GM03348 (cell line): ENCODE measurements around the gene MACROD2.
A peak's percentile ranks its signal among the peaks of the same experiment; 100 is the strongest.

ENCODE experiments used
- DNase-seq: peaks from one replicate; pipeline ENCODE4 v3.0.0; 2012; ENCODE audit warnings: low spot score

The MACROD2 gene

DNA sequence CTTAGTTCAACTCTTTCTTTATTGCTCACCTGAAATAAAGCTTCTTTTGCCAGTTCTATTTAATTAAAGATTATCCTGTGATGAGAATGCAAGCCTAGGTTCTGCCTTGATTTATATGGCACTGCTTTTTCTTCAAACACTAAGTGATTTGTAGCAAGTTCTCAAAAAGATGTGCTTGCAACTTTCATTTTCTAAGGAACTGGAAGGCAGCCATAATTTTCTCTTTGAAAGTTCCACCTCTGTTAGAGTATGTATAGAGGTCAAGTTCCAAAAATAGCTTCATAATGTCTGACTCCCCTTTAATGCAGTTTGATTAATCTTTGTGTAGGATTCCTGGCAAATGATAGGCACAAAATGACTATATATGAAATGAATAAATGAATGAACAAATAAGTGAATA lies 870.4 kb downstream of the MACROD2 start:
- no peak for DNase-seq

DNA sequence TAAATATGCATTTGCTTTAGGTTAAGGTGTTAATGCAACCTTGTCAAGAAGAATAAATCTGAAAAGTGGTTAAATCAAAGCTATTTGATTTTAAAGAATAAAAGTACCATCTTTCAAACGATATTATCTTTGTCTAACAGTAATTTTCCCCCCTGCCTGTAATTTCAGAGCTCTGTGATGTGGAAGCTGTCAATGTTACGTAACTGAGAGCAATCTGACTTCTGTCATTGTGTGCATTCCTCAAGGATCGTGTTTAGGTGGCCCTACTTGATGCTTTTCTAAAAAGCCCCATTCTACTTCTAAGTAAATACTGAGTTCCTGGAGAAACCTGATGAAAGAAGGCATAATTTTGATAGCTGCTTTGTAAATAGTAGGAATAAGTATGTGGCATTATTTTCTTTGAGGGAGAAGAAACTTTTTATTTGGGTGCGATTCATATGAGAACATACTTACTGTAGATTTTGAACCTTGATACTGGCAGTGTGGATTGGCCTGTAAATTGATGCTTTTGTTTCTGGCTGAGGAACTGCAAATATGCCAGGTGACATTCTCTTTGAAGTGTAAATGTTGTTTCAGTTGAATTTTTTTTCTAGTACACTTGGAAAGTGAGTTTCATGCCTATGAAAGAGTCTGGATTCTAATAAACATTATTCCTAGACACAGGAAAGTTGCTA lies 871.7 kb downstream of the MACROD2 start:
- no peak for DNase-seq

DNA sequence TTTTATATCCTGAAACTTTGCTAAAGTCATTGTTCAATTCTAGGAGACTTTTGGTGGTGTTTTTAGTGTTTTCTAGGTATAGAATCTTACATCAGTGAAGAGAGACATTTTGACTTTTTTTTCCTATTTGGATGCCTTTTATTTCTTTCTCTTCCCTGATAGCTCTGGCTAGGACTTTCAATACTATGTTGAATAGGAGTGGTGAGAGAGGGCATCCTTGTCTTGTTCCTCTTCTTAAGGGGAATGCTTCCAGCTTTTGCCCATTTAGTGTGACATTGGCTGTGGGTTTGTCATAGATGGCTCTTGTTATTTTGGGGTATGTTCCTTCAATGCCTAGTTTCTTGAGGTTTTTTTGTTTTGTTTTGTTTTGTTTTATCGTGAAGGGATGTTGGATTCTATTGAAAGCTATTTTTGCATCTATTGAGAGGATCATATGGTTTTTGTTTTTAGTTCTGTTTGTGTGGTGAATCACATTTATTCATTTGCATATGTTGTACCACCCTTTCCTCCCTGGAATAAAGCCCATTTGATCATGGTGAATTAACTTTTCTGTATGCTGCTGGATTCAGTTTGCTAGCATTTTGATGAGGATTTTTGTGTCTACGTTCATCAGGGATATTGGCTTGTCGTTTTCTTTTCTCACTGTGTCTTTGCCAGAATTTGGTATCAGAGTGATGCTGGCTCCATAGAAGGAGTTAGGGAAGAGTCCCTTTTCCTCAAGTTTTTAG lies 882.1 kb downstream of the MACROD2 start:
- no peak for DNase-seq

DNA sequence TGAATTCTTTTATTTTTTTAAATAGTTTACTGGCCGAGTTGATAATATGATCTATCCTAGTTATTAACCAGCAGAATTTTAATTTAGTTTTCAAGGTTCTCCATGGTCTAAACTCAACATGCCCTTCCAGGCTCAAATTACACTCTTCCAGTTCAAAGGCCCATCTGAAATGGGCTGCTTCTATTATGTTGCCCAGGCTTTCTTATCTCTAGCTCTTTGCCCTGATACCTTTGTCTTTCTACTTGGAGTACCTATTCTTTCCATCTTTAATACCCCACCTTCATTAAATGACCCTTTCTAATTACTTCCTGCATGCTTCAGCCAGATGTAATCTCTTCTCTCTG lies 883.3 kb downstream of the MACROD2 start:
- DNase-seq: no peak

DNA sequence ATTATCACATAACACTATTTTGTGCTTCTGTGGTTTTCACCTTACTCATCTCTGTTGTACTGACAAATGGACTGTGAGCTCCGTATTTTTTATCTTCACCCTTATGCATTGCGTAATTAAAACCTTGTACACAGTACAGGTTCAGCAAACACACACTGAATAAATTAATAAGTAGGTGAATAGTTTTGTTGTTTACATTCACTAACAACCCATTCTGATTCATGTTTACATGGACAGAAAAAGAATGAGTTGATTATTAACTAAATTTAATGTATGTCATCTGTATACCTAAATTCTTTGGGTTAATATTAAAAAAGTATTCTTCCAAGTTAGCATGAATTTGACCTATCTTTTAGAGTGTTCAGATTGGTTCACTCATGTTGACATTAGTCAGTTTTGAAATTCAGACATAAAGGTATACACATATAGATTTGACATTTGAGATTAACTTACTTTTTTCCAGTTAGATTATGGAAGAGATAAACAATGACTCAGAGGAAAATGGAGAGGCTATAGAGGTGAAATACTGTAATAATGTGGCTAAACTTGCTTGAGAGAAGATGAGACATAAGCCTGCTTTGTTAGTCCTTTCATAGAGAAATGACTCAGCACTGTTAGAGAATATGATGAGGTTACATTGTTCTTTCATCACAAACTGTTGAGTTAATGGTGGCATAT lies 883.8 kb downstream of the MACROD2 start:
- peak; percentile 41 for DNase-seq

DNA sequence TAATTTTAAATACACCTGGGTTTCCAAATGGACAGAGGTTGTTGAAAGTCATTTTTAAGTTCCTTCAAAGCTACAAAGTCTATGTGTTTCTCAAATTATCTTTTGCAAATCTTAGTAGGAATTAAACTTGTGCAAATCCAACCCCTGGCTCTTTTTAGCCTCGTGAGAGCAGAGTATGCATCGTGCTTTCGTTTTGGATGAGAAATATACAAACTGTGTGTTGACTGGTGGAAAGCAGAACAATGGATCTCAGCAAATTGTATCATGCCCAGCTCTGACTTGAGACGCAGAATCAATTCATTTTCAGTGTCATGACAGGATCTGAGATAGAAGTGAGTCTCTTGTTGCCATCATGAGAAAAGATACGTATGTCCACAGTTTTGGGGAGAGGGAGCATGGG lies 884.5 kb downstream of the MACROD2 start:
- no peak for DNase-seq

DNA sequence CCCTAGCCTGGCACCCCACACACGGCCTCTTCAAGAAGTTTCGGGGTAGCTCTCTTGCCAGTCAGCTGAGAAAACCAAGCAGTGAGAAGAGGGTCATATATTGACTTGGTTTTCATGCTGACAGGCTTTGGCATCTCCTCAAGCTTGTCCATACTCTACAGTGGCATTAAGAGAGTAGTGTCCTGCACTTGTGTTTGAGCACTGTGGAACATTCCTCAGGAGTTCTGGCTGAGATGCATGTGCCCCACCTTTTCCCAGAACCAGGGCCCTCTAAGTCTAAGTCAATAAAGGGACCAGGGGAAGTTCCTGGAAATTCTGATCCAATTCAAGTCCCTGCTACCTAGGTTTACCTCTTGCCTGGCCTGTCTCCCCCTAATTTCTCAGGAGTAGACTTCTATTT lies 886.2 kb downstream of the MACROD2 start:
- no peak for DNase-seq

DNA sequence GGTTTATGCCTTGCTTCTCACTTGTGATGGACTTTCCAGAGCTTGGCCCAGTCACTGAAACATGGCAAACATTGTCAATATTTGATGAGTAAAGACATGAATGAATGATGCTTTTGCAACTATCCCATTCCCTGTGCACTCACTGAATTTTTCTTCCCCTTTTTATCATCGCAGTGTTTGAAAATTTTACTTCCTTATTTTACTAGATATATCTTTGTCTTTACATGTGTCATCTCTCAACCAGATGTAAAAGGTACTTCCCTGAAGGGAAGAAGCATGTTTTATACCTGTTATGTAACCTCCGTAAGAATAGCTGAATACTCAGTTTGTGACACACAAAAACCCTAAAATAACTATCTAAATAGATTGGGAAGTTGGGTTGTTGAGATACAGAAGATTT lies 886.8 kb downstream of the MACROD2 start:
- no peak for DNase-seq

DNA sequence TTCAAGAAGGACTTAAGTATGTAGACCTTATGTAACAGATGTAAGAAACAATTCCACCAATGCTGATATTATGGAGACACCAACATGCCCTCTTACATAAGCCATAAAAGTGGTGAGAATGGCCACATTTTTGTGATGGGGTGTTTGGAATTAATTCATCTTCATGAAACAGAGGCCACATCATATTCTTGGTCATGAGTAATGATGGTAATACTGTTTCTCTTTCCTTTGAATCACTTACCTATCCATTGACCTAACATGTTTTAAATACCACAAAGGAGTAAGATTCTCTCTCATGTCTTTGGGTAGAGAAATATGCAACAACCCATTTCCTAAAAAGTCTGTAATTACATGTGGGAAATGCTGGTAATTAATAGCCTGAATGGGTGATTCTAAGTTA lies 887.5 kb downstream of the MACROD2 start:
- DNase-seq: no peak

DNA sequence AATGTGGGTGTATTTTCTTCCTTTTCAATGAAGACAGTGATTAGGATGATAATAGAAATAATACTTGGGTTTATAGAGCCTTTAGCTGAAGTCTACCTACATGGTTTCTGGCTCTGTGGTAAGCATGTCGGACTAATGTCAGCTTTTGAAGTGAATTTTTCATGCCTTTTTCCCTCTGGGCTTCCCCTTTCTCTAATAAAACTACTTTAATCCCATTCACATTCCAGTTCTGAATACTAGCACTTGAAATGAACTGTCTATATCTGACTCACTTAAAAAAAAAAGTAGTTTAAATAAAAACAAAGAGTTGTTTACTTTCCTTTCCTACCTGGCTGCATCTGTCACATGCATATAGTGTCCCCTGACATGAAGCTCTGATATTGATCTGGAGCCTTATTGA lies 888.0 kb downstream of the MACROD2 start:
- DNase-seq: no peak

DNA sequence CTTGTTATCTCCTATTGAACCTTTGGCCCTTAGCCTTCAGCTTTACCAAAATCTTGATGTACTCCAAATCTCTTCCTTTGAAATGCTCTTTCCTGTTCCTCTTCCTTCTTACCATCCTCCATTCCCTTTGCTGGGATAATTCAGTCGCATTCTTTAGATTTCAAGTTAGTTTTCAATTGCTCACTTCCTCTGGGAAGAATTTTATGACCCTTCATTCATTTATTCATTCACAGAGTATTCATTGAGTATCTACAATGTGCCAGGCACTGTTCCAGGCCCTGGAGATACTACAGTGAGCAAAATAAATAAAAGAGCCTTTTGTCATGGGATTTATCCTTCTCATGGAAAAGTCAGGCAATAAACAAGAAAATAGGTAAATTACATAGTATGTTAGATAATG lies 890.3 kb downstream of the MACROD2 start:
- DNase-seq: no peak

DNA sequence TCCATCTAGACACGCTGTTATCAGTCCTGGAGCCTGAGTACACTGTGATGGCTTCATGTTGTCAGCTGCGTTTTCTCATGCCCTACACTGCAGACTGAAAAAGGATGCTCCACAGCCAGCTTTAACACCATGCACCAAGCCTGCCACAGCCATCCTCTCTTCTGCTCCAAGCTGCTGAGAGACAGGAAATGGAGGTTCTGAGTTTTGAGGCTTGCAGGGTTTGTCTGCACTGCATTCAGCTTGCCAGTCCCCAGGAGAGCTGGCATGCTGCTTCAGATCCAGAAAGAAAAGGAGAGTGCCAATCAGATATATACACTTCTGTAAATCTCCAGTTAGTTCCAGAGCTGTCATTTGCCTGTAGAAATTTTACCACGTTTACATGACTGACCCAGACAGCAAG lies 892.8 kb downstream of the MACROD2 start:
- DNase-seq: no peak

DNA sequence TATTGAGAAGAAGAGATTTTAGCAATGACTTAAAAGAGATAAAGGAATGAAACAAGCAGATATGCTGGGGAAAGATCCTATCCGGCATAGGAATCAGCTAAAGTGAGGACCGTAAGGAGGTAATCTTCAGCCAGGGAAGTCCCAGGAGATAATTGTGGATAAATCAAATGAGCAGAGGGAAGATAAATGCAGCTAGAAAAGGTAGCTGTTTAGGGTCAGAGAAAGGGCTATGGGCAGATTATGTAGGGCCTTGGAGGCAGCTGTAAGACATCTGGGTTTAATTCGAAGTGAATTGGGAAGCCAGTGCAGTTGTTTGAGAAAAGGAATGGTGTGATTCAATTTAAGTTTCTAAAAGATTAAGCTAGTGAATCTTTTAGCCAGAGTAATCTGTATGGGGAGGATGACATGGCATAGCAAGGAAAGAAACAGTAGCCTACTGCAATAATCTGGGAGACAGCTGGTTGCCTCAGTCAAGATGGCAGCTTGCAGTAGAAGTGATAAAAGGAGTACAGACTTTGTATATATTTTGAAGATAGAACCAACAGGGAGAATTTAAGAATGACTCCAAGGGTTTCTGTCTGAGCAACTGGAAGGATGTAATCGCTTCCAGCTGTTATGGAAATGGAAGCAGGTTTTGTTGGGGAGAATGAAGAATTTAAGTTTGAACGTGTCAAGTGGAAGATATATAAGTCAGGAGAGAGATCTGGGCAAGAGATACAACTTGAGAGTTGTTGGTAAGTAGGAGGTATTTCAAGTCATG lies 894.4 kb downstream of the MACROD2 start:
- DNase-seq: no peak

DNA sequence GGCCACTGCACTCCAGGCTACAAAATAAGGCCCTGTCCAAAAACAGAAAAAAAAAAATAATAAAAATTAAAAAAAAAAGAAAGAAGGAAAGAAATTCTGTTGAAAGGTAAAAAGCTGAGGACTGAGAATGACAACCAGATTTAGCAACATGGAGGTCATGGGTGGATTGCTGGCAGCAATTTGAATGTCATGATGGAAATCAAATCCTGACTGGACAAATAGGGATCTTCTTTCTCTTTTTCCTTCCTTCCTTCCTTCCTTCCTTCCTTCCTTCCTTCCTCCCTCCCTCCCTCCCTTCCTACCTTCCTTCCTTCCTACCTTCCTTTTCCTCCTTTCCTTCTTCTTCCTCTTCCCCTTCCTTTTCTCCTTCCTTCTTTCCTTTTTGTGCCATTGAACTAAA lies 895.4 kb downstream of the MACROD2 start:
- no peak for DNase-seq

DNA sequence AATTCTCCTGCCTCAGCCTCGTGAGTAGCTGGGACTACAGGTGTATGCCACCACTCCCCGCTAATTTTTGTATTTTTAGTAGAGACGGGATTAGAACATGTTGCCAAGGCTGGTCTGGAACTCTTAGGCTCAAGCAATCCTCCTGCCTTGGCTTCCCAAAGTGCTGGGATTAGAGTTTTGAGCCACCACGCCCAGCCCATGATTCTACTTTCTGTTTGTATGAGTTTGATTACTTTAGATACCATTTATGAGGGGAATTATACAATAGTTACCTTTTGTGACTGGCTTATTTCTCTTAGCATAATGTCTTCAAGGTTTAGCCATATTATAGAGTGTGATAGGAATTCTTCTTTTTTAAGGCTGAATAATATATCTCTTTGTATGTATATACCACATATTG lies 897.5 kb downstream of the MACROD2 start:
- DNase-seq: no peak

DNA sequence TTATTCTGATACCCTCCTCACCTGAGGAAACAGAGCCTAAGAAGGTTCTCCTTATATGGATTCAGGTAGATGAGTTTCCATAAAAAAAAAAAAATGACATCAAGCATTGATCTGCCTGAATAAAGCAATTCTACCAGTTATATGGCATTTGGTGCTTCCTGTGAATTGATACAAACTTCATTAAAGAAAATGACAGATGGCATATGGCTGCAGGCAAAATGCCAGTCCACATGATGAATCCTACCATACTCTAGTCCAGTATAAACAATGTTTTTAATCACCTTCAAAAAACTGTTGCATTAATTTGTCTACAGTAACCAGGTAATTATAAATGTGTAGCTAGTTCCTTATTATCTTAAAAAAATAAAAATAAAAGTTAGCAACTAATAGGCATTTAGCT lies 901.3 kb downstream of the MACROD2 start:
- DNase-seq: no peak

DNA sequence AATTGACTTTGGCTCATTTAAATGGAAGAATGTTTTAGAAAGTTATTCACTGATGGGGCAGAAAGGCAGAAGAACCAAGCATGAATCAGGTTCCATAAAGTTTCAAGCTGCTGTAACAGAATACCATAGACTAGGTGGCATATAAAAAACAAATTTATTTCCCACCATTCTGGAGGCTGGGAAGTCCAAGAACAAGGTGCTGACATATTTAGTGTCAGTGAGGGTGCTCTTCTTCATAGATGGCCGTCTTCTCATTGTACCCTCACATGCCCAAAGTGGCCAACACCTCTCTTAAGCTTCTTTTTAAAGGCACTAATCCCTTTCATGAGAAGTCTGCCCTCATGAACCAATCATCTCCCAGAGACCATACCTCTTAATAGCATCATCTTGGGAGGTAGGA lies 902.3 kb downstream of the MACROD2 start:
- DNase-seq: no peak

DNA sequence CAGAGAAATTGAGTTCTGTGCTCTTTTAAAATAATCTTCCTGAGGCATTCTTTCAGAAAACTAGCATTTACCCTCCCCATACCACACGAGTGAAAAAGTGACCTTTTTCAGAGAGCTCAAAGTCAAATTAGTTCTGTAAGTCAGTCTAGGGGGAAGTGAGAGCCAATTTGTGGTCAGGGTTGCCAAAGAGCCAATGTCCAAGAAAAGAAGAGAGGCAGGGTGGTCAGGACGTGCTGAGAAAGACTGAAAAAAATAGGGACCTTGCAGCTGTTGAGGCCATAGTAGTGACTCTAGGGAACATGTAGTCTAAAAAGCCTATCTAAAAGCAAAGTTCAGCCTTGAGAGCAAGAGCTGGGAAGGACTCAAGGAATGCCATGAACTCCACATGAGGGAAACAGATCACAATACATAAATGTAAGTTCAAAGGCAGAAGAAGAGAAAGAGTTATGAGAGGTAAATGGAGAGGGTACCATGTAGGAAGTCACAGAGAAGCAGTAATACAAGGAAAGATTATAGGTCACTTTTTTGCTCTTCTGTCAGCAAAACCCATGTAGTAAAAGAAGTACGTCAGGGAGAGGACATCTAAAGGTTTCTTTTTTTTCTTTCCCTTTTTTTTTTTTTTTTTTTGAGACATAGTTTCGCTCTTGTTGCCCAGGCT lies 907.2 kb downstream of the MACROD2 start:
- DNase-seq: no peak

DNA sequence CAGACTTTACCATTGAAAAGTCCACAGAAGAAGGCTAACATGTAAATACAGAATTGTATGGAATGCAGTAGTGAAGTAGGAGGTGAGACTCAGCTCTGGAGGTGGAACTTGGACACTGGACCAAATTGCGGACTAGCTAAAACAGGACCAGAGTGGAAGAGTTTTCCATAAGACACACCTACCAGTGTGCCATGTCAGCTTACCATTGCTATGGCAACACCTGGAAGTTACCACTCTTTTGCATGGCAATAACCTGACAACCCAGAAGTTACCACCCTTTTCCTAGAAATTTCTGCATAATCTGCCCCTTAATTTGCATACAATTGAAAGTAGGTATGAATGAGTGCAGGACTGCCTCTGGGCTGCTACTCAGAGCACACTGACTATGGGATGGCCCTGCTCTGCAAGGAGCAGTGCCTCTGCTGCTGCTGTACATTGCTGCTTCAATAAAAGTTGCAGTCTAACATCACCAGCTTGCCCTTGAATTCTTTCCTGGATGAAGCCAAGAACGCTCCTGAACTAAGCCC lies 911.7 kb downstream of the MACROD2 start:
- DNase-seq: no peak

DNA sequence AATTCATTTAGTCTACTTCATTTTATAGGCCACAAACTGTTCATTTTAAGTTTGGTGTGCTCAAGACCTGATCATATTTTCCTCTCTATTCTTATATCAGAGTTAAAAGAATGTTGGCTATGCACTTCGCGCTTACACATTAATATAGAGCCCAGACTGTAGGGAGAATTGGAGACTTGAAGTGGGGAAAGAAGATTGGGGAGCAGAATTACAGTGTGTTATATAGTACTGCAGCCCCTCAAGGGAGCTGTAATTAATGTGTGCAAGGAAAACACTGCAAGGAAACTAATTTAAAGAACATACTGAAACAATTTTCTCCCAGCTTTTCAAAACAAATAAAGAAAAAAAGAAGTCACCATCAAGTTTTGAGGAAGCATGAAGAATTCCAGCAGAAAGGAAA lies 914.8 kb downstream of the MACROD2 start:
- no peak for DNase-seq

DNA sequence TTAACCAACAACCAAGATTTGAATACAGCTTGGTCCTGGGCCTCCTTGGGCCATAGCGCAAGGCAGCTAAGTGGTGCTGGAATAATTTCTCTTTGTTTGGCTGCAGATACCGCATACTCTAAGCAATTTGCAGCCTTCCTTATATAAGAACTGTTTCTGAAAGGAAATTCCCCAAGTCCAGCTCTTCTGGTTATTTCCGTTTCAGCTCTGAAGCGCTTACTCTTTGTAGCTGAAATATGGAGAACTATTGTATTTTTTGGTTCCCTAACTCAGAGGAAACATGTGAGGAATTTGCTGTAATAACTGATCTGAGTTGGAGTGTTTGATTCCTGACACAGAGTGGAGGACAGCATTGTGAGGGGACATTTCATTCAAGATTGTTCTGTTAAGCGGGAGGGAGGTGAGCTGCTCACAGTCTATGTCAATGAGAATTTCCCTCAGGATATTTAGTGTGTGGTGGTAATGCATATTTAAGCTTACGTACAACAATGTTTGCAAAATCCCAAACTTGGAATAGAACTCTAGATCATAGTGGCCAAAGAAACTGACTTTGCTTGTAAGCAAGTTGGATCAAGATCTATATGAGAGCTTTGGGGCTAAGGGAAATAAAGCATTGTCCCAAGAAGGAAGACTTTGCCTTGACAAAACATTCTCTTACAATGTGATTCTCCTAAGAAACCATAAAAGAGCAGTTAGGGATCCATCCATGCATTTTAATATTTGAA lies 918.7 kb downstream of the MACROD2 start:
- no peak for DNase-seq
